Common myeloid progenitor, CD34-positive (primary cell): ENCODE data around the gene C12orf76.
"Not testable (repeated sequence)": the region's sequence is repeated elsewhere in the genome, so short reads cannot be mapped to it uniquely, and the experiment has no call there.

Source experiments
- CTCF ChIA-PET: fragments of 350-600 bp; sonication (Branson Sonifier 250); formaldehyde crosslinking; loops from one replicate; lab custom pipeline; 2021; ENCODE audit warnings: antibody characterized with exemption; lab: Charles Lee
- POLR2A ChIA-PET: fragments of 350-600 bp; sonication (Branson Sonifier 250); formaldehyde crosslinking; loops from one replicate; lab custom pipeline; 2021; ENCODE audit warnings: antibody characterized with exemption; lab: Charles Lee
- DNase-seq, 3 donors: peaks; one replicate each; pipeline versions ENCODE4 v3.0.0 to v3.0.0-alpha.2; 2013
- H3K27ac ChIP-seq, 2 experiments: 1 replicate in 1 of 2; 2 replicates in 1 of 2; pipeline ENCODE4 v1.7.0; 2013; ENCODE audit warnings: inconsistent platforms in 2 of 2, low read length in 2 of 2, mild to moderate bottlenecking in 2 of 2, low read depth in 1 of 2, moderate library complexity in 1 of 2; ENCODE audit not compliant: severe bottlenecking in 2 of 2, insufficient read depth in 1 of 2, poor library complexity in 1 of 2
- H3K27me3 ChIP-seq, 5 experiments: replicated peaks in 2 of 5; 1 replicate in 3 of 5; 2 replicates in 2 of 5; pipeline versions ENCODE4 v1.6.1 to v1.7.0; 2013; ENCODE audit warnings: low read length in 4 of 5, mild to moderate bottlenecking in 2 of 5, moderate library complexity in 2 of 5, inconsistent platforms in 1 of 5; ENCODE audit not compliant: insufficient read depth in 5 of 5, control insufficient read depth in 4 of 5
- H3K36me3 ChIP-seq, 4 experiments: 1 replicate in 2 of 4; 2 replicates in 2 of 4; pipeline versions ENCODE4 v1.6.1 to v1.7.0; 2013; ENCODE audit warnings: low read length in 3 of 4, control low read depth in 1 of 4, mild to moderate bottlenecking in 1 of 4; ENCODE audit not compliant: control insufficient read depth in 4 of 4, insufficient read depth in 4 of 4
- H3K4me1 ChIP-seq, 4 experiments: 1 replicate in 3 of 4; 2 replicates in 1 of 4; pipeline versions ENCODE4 v1.6.1 to v1.7.1; 2013; ENCODE audit warnings: low read length in 3 of 4, mild to moderate bottlenecking in 3 of 4, control low read depth in 1 of 4, inconsistent platforms in 1 of 4, moderate library complexity in 1 of 4; ENCODE audit not compliant: control insufficient read depth in 4 of 4, insufficient read depth in 4 of 4; ENCODE audit errors: control extremely low read depth in 1 of 4
- H3K4me3 ChIP-seq, 7 experiments: 1 replicate in 4 of 7; 2 replicates in 3 of 7; pipeline versions ENCODE4 v1.5.1 to v1.7.0; 2013; ENCODE audit warnings: mild to moderate bottlenecking in 7 of 7, low read length in 6 of 7, moderate library complexity in 6 of 7, inconsistent platforms in 2 of 7, low read depth in 2 of 7, control low read depth in 1 of 7; ENCODE audit not compliant: insufficient read depth in 4 of 7, control insufficient read depth in 1 of 7; ENCODE audit errors: extremely low read depth in 1 of 7
- H3K9me3 ChIP-seq, 5 experiments: 1 replicate in 4 of 5; 2 replicates in 1 of 5; pipeline versions ENCODE4 v1.6.1 to v1.7.1; 2013; ENCODE audit warnings: low read length in 4 of 5, mild to moderate bottlenecking in 2 of 5, inconsistent platforms in 1 of 5, low read depth in 1 of 5, moderate library complexity in 1 of 5; ENCODE audit not compliant: control insufficient read depth in 4 of 5, insufficient read depth in 2 of 5; ENCODE audit errors: control extremely low read depth in 1 of 5
- WGBS: methylation state at CpG from one replicate; pipeline ENCODE4 v1.1.5; 2013; ENCODE audit not compliant: insufficient coverage; 5-methylcytosine and 5-hydroxymethylcytosine counted together

Gene C12orf76

GRCh38 chr12:110073049-110073831 lies 24.9 kb upstream of the C12orf76 start:
- CTCF ChIA-PET = interaction anchor here (1.0 to 2.1 kb wide), 7 partner anchors 9 to 31 kb away, joined by 3 to 11 read pairs (median 3); no protein-coding TSS in a partner anchor
- H3K9me3 ChIP-seq = no peaks in the 10 kb centered on the region
- DNase-seq = peak in 2 of 3 donors; percentile 43 to 61
- no peaks in the 10 kb centered on the region for H3K36me3 ChIP-seq
- POLR2A ChIA-PET = no interaction called here
- peak overlapping the region in 1 of 2 experiments; percentile 26 for H3K27ac ChIP-seq
- H3K27me3 ChIP-seq = no peaks in the 10 kb centered on the region
- peaks cover 0 to 18% (median 12%) of the 10 kb centered on the region in 4 experiments for H3K4me1 ChIP-seq
- 3% methylated on average over 14 of the region's 19 CpGs for WGBS
- H3K4me3 ChIP-seq = peak overlapping the region; percentile 20 to 87 (median 63)

DNA sequence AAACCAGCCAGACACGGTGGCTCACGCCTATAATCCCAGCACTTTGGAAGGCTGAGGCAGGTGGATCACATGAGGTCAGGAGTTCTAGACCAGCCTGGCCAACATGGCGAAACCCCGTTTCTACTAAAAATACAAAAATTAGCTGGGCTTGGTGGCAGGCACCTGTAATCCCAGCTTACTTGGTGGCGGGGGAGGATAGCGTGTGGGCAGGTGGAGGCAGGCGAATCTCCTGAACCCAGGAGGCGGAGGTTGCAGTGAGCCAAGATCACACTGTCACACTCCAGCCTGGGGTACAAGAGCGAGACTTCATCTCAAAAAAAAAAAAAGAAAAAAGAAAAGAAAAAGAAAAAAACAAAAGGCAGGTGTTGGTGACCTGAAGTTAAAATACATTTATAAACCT lies 24.3 kb upstream of the C12orf76 start:
- POLR2A ChIA-PET = not testable (repeated sequence)

GRCh38 chr12:110071967-110072366 lies 23.6 kb upstream of the C12orf76 start:
- H3K27me3 ChIP-seq = no peaks in the 10 kb centered on the region
- POLR2A ChIA-PET = no interaction called here
- no peaks in the 10 kb centered on the region for H3K36me3 ChIP-seq
- no peak overlapping the region for H3K27ac ChIP-seq
- peaks cover 0 to 18% (median 12%) of the 10 kb centered on the region in 4 experiments for H3K4me1 ChIP-seq
- WGBS = no CpG with 5 or more reads among the region's 3 CpGs
- CTCF ChIA-PET = no interaction called here
- no peaks in the 10 kb centered on the region for H3K9me3 ChIP-seq
- H3K4me3 ChIP-seq = no peak overlapping the region
- DNase-seq = no peak

More for the DNA sequence above, 24.3 kb upstream of the C12orf76 start:
- Histone ChIP-seq H3K4me1 (peaks cover 0 to 18% (median 12%) of the 10 kb centered on the region in 4 experiments), H3K4me3 (peak overlapping the region; percentile 20 to 87 (median 63)), H3K27ac (peak overlapping the region in 1 of 2 experiments; percentile 26)
- H3K9me3 ChIP-seq, H3K27me3 ChIP-seq, DNase-seq, H3K36me3 ChIP-seq: not testable (repeated sequence)
- 95% methylated on average over 4 of the region's 9 CpGs for WGBS
- CTCF ChIA-PET = interaction anchor here (2.0 kb wide), 1 partner anchor 30 kb away, joined by 7 read pairs; no protein-coding TSS in a partner anchor

GRCh38 chr12:110071504-110071903 lies 23.2 kb upstream of the C12orf76 start:
- Histone ChIP-seq H3K4me1 (peaks cover 0 to 18% (median 12%) of the 10 kb centered on the region in 4 experiments), H3K27me3 (no peaks in the 10 kb centered on the region), H3K27ac (no peak overlapping the region), H3K4me3 (no peak overlapping the region), H3K9me3 (no peaks in the 10 kb centered on the region), H3K36me3 (no peaks in the 10 kb centered on the region)
- CTCF ChIA-PET = no interaction called here
- DNase-seq = no peak
- POLR2A ChIA-PET = interaction anchor here (0.5 kb wide), 1 partner anchor 555 kb away, joined by 3 read pairs; no protein-coding TSS in a partner anchor

- Histone ChIP-seq H3K27me3 (no peaks in the 10 kb centered on the region), H3K4me1 (peaks cover 0 to 12% (median 9%) of the 10 kb centered on the region in 4 experiments), H3K9me3 (no peaks in the 10 kb centered on the region), H3K36me3 (peaks cover 0 to 6% (median 0%) of the 10 kb centered on the region in 4 experiments), H3K4me3 (no peak overlapping the region), H3K27ac (no peak overlapping the region)
- WGBS = no CpG with 5 or more reads among the region's 2 CpGs
- no peak for DNase-seq
- ChIA-PET CTCF (interaction anchor here (1.1 to 2.3 kb wide), 4 partner anchors 8 to 18 kb away, joined by 3 to 5 read pairs (median 4); no protein-coding TSS in a partner anchor), POLR2A (interaction anchor here (0.5 to 0.6 kb wide), 2 partner anchors 195 to 240 kb away, joined by 3 to 4 read pairs; no protein-coding TSS in a partner anchor)
Observed at GRCh38 chr12:110068654-110069053, 20.3 kb upstream of the C12orf76 start.

- H3K36me3 ChIP-seq, H3K9me3 ChIP-seq, POLR2A ChIA-PET, H3K27me3 ChIP-seq, H3K4me3 ChIP-seq, H3K4me1 ChIP-seq, H3K27ac ChIP-seq, DNase-seq: not testable (repeated sequence)
- CTCF ChIA-PET = interaction anchor here (1.1 to 2.3 kb wide), 3 partner anchors 9 to 19 kb away, joined by 3 to 5 read pairs (median 4); no protein-coding TSS in a partner anchor
- WGBS = 100% methylated on average over 4 of the region's 9 CpGs
Observed at GRCh38 chr12:110068115-110068514, 19.8 kb upstream of the C12orf76 start.

DNA sequence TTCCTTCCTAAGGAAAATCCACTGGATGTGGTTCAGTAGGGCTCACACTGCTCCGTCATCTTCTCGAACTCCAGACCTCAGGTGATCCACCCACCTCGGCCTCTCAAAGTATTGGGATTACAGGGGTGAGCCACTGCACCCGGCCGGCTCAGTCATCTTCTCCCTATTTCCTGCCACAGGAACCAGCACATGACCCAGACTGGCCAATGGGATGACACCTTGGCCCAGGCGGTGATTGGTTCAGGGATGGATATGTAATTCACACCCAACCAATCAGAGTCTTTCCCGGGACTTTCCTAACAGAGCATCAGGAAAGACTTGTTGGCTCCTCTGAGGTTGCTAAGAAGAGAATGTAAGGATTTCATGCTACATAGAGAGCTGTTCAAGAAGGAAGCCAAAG lies 19.2 kb upstream of the C12orf76 start:
- Histone ChIP-seq H3K4me1 (peaks cover 0 to under 1% (median 0%) of the 10 kb centered on the region in 4 experiments), H3K27ac (no peak overlapping the region), H3K9me3 (no peaks in the 10 kb centered on the region), H3K36me3 (peaks cover 0 to 6% (median 0%) of the 10 kb centered on the region in 4 experiments), H3K27me3 (no peaks in the 10 kb centered on the region), H3K4me3 (no peak overlapping the region)
- CTCF ChIA-PET = interaction anchor here (0.9 to 1.3 kb wide), 2 partner anchors 11 to 19 kb away, joined by 3 read pairs; no protein-coding TSS in a partner anchor
- no peak for DNase-seq
- 93% methylated on average over 3 of the region's 7 CpGs for WGBS
- POLR2A ChIA-PET = no interaction called here
